GM23338 (cell line): Measurements from ENCODE around the gene ITGA8. TPM values are rescaled to one million over a fixed set of nuclear protein-coding genes. Genes with fewer than 3 reads are reported as not detected.
A peak's percentile ranks its signal among the peaks of the same experiment; 100 is the strongest.

Source experiments
- ATAC-seq: fragments of 200-7000 bp; cut with Tn5 transposase; 3 replicates; pipeline ENCODE4 v1.9.1; 2020
- DNase-seq: peaks from one replicate; pipeline ENCODE4 v3.0.0-alpha.2; 2015; ENCODE audit warnings: low spot score
- H2AFZ ChIP-seq: fragments of 200-600 bp; sonication (generic); 2 replicates; pipeline ENCODE4 v1.8.0; 2016; ENCODE audit warnings: antibody characterized with exemption, mild to moderate bottlenecking, moderate library complexity
- H3F3A ChIP-seq: fragments of 200-600 bp; sonication (generic); replicated peaks from 2 replicates; pipeline ENCODE4 v1.8.0; 2017; ENCODE audit warnings: antibody characterized with exemption, mixed run types, low read depth
- H3K27ac ChIP-seq: fragments of 200-600 bp; sonication (generic); 2 replicates; pipeline ENCODE4 v1.6.1; 2016; ENCODE audit warnings: low read depth
- H3K27me3 ChIP-seq: fragments of 200-600 bp; sonication (generic); 2 replicates; pipeline ENCODE4 v1.8.0; 2016; ENCODE audit warnings: mild to moderate bottlenecking, mixed run types, moderate library complexity; ENCODE audit not compliant: insufficient read depth
- H3K36me3 ChIP-seq: fragments of 200-600 bp; sonication (generic); 2 replicates; pipeline ENCODE4 v1.8.0; 2016; ENCODE audit warnings: mild to moderate bottlenecking; ENCODE audit not compliant: insufficient read depth
- H3K4me1 ChIP-seq: fragments of 200-600 bp; sonication (generic); 2 replicates; pipeline ENCODE4 v1.8.0; 2016; ENCODE audit warnings: mild to moderate bottlenecking, moderate library complexity; ENCODE audit not compliant: insufficient read depth
- H3K4me2 ChIP-seq: fragments of 200-600 bp; sonication (generic); 2 replicates; pipeline ENCODE4 v1.7.1; 2017; ENCODE audit warnings: mixed run types
- H3K4me3 ChIP-seq: fragments of 200-600 bp; sonication (generic); 2 replicates; pipeline ENCODE4 v1.6.1; 2016; ENCODE audit warnings: mixed run types
- H3K79me2 ChIP-seq: fragments of 200-600 bp; sonication (generic); replicated peaks from 2 replicates; pipeline ENCODE4 v1.8.0; 2017; ENCODE audit warnings: mild to moderate bottlenecking; ENCODE audit not compliant: insufficient read depth
- H3K9me2 ChIP-seq: fragments of 200-600 bp; sonication (generic); 2 replicates; pipeline ENCODE4 v1.8.0; 2017; ENCODE audit not compliant: insufficient read depth
- H4K20me1 ChIP-seq: fragments of 200-600 bp; sonication (generic); replicated peaks from 2 replicates; pipeline ENCODE4 v1.8.0; 2017; ENCODE audit warnings: mild to moderate bottlenecking; ENCODE audit not compliant: insufficient read depth
- H3K27ac Mint-ChIP-seq: 2 replicates; pipeline ENCODE4 v1.8.0; 2020; ENCODE audit warnings: inconsistent platforms, mild to moderate bottlenecking, moderate library complexity, mixed read lengths
- H3K27me3 Mint-ChIP-seq: 3 replicates; pipeline ENCODE4 v1.8.0; 2022; ENCODE audit warnings: low read depth, mild to moderate bottlenecking, moderate library complexity, mixed read lengths, inconsistent platforms; ENCODE audit not compliant: insufficient read depth, poor library complexity
- H3K36me3 Mint-ChIP-seq: 3 replicates; pipeline ENCODE4 v1.8.0; 2021; ENCODE audit warnings: low read depth, mild to moderate bottlenecking, inconsistent platforms, moderate library complexity, mixed read lengths
- H3K4me1 Mint-ChIP-seq: 3 replicates; pipeline ENCODE4 v1.8.0; 2020; ENCODE audit warnings: mild to moderate bottlenecking, inconsistent platforms, mixed read lengths
- H3K4me3 Mint-ChIP-seq: 3 replicates; pipeline ENCODE4 v1.8.0; 2021; ENCODE audit warnings: moderate library complexity, mild to moderate bottlenecking, inconsistent platforms, mixed read lengths
- H3K9me3 Mint-ChIP-seq: 3 replicates; pipeline ENCODE4 v1.8.0; 2020; ENCODE audit warnings: moderate library complexity, mild to moderate bottlenecking, inconsistent platforms, mixed read lengths
- CREB1 ChIP-seq: fragments of 250-450 bp; sonication (Bioruptor Pico); IDR thresholded peaks from 2 replicates; pipeline ENCODE4 v1.5.0; 2020; ENCODE audit warnings: low read depth, mild to moderate bottlenecking, moderate library complexity
- CTCF ChIP-seq, 2 experiments: fragments of 200-600 bp in 1 of 2; sonication (generic) in 1 of 2; conservative IDR thresholded peaks; 2 replicates each; pipeline versions ENCODE4 v1.5.1 to v1.6.1; 2016 to 2017; ENCODE audit warnings: antibody characterized with exemption in 2 of 2, low read depth in 2 of 2, mild to moderate bottlenecking in 2 of 2, moderate library complexity in 1 of 2
- ETS1 ChIP-seq: IDR thresholded peaks from 2 replicates; pipeline ENCODE4 v1.6.1; 2016; ENCODE audit warnings: antibody characterized with exemption
- EZH2phosphoT487 ChIP-seq: fragments of 200-600 bp; sonication (generic); IDR thresholded peaks from one replicate; pipeline ENCODE4 v1.8.1; 2018; ENCODE audit warnings: antibody characterized with exemption; ENCODE audit not compliant: unreplicated experiment
- JUNB ChIP-seq: IDR thresholded peaks from one replicate; pipeline ENCODE4 v1.6.1; 2016; ENCODE audit warnings: antibody characterized with exemption; ENCODE audit not compliant: unreplicated experiment
- NANOG ChIP-seq: IDR thresholded peaks from 2 replicates; pipeline ENCODE4 v1.6.1; 2016; ENCODE audit warnings: antibody characterized with exemption, borderline replicate concordance
- POLR2AphosphoS5 ChIP-seq: IDR thresholded peaks from 2 replicates; pipeline ENCODE4 v1.6.1; 2016; ENCODE audit warnings: antibody characterized with exemption, low read depth
- REST ChIP-seq: IDR thresholded peaks from one replicate; pipeline ENCODE4 v1.6.1; 2018; ENCODE audit warnings: antibody characterized with exemption; ENCODE audit not compliant: unreplicated experiment
- ZNF114 ChIP-seq: fragments of 250-450 bp; sonication (Bioruptor Pico); IDR thresholded peaks from 2 replicates; pipeline ENCODE4 v1.5.0; 2020; ENCODE audit warnings: mild to moderate bottlenecking, moderate library complexity
- ZNF331 ChIP-seq: fragments of 250-450 bp; sonication (Bioruptor Pico); IDR thresholded peaks from 2 replicates; pipeline ENCODE4 v1.5.0; 2020; ENCODE audit warnings: low read depth, mild to moderate bottlenecking, moderate library complexity
- ZNF462 ChIP-seq: fragments of 250-450 bp; sonication (Bioruptor Pico); IDR thresholded peaks from 2 replicates; pipeline ENCODE4 v1.5.0; 2020; ENCODE audit warnings: mild to moderate bottlenecking, moderate library complexity
- polyA plus RNA-seq: library from polyadenylated mRNA; unstranded; fragments of >200 nt; fragmentation: Nextera tagmentation; extraction: Ambion mirVana; gene quantifications from 2 replicates; pipeline ENCODE4 v1.2.1, GENCODE V29; 2016
- total RNA-seq: library from RNA; depleted of rRNA; stranded (reverse); fragments of >200 nt; shearing (Covaris generic); gene quantifications from 2 replicates; pipeline ENCODE4 v1.2.3, GENCODE V29; 2014

The ITGA8 gene
- total and polyA plus RNA-seq, 2 experiments from 2014 or later: not detected

GRCh38 chr10:15541376-15541775 is 178.3 kb downstream of the ITGA8 start:
- Histone ChIP-seq H4K20me1 (no peaks in the 10 kb centered on the region), H3K4me3 (no peak overlapping the region), H3K36me3 (no peaks in the 10 kb centered on the region), H3K4me2 (no peak overlapping the region), H3K27ac (no peak overlapping the region), H3K79me2 (no peaks in the 10 kb centered on the region), H3K9me2 (peaks cover 19% of the 10 kb centered on the region; the same call in 1 of the 2 replicates), H2AFZ (peak overlapping the region; percentile 76), H3F3A (no peaks in the 10 kb centered on the region), H3K4me1 (no peaks in the 10 kb centered on the region), H3K27me3 (no peaks in the 10 kb centered on the region)
- DNase-seq (no peak), ATAC-seq (no peak)
- H3K27ac Mint-ChIP-seq: no peak overlapping the region
- H3K36me3 Mint-ChIP-seq: no peaks in the 10 kb centered on the region; the same call in 2 of the 3 replicates
- no peak overlapping the region for H3K4me3 Mint-ChIP-seq
- H3K4me1 Mint-ChIP-seq: no peaks in the 10 kb centered on the region
- TF ChIP-seq REST (no peak), NANOG (no peak), CREB1 (no peak), ZNF462 (CRISPR knock-in tag) (no peak), EZH2phosphoT487 (no peak), ZNF331 (CRISPR knock-in tag) (no peak), ZNF114 (CRISPR knock-in tag) (no peak), ETS1 (no peak), JUNB (no peak), POLR2AphosphoS5 (no peak), CTCF (conservative IDR thresholded peaks at IDR 0.05; ENCODE audit: low read depth in 2 of 2) (no peak)
- peaks cover 2% of the 10 kb centered on the region for H3K27me3 Mint-ChIP-seq
- no peaks in the 10 kb centered on the region for H3K9me3 Mint-ChIP-seq
